H1 (cell line): ENCODE measurements around the gene BCL11A.

Source experiments
- CEBPB ChIP-seq: IDR thresholded peaks from 2 replicates; pipeline ENCODE4 v1.6.1; 2012; ENCODE audit warnings: low read depth, low read length
- EP300 ChIP-seq, 2 experiments: IDR thresholded peaks; 1 replicate in 1 of 2; 2 replicates in 1 of 2; pipeline ENCODE4 v1.6.1; 2011 to 2012; ENCODE audit warnings: low read depth in 2 of 2, low read length in 2 of 2, mild to moderate bottlenecking in 2 of 2, borderline replicate concordance in 1 of 2, inconsistent platforms in 1 of 2, moderate library complexity in 1 of 2
- EZH2 ChIP-seq: fragments of 200-600 bp; sonication (generic); IDR thresholded peaks from 2 replicates; pipeline ENCODE4 v1.7.1; 2012; ENCODE audit warnings: low read depth, mild to moderate bottlenecking, moderate library complexity, low read length, inconsistent platforms; ENCODE audit not compliant: severe bottlenecking
- MAFK ChIP-seq: IDR thresholded peaks from 2 replicates; pipeline ENCODE4 v1.6.1; 2012; ENCODE audit warnings: low read depth, mild to moderate bottlenecking, improper control_type of control experiment, low read length
- POLR2A ChIP-seq, 2 experiments: IDR thresholded peaks; 1 replicate in 1 of 2; 2 replicates in 1 of 2; pipeline ENCODE4 v1.6.1; 2011; ENCODE audit warnings: low read depth in 2 of 2, low read length in 2 of 2, mild to moderate bottlenecking in 2 of 2; ENCODE audit errors: control extremely low read depth in 1 of 2
- RBBP5 ChIP-seq: IDR thresholded peaks from 2 replicates; pipeline ENCODE4 v1.7.1; 2012; ENCODE audit warnings: low read depth, mild to moderate bottlenecking, inconsistent platforms, low read length, moderate library complexity, borderline replicate concordance
- SRF ChIP-seq: IDR thresholded peaks from 2 replicates; pipeline ENCODE4 v1.6.1; 2011; ENCODE audit warnings: mild to moderate bottlenecking, low read depth, low read length, moderate library complexity
- TAF1 ChIP-seq: IDR thresholded peaks from 2 replicates; pipeline ENCODE4 v1.6.1; 2011; ENCODE audit warnings: mild to moderate bottlenecking, low read depth, low read length
- TEAD4 ChIP-seq: IDR thresholded peaks from 2 replicates; pipeline ENCODE4 v1.6.1; 2012; ENCODE audit warnings: low read depth, low read length, inconsistent platforms, mixed read lengths
- ZNF274 ChIP-seq: IDR thresholded peaks from 2 replicates; pipeline ENCODE4 v1.7.0; 2012; ENCODE audit warnings: low read length, borderline replicate concordance; ENCODE audit errors: extremely low read depth
- TF ChIP-seq, protein P1 (sequence below): fragments of 300-600 bp; sonication (generic); IDR thresholded peaks from 2 replicates; pipeline ENCODE4 v1.7.1; 2012; ENCODE audit warnings: low read length, moderate library complexity, mild to moderate bottlenecking, inconsistent platforms; ENCODE audit not compliant: insufficient replicate concordance
- TF ChIP-seq, protein P2 (sequence below), 3 experiments: IDR thresholded peaks; 1 replicate in 2 of 3; 2 replicates in 1 of 3; pipeline versions ENCODE4 v1.5.1 to v1.6.1; 2011; ENCODE audit warnings: low read length in 3 of 3, mild to moderate bottlenecking in 3 of 3, inconsistent platforms in 2 of 3, low read depth in 1 of 3, moderate library complexity in 1 of 3; ENCODE audit not compliant: insufficient read depth in 1 of 3; ENCODE audit errors: control extremely low read depth in 1 of 3

DNA sequence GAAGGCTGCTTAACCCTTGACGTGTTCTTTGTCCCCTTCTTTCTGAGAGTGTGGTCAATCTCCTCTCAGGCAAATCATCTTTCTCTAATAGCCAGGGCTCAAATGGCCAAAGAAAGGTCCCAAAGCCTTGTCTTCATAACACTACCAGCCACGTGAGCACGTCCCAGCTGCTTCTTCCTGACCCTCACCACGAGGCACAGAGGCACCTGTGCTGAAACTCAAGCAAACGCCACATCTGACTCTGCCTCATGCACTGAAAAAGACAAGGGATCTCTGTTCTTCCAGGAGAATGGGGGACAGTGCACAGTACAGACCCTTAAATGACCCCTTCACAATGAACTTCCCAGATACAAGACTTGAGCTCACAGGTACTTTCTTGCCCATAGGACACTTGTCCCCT is 31.8 kb downstream of the BCL11A start:
- TF ChIP-seq MAFK = no peak
- TF ChIP-seq ZNF274 = no peak
- TF ChIP-seq, protein P1, sequence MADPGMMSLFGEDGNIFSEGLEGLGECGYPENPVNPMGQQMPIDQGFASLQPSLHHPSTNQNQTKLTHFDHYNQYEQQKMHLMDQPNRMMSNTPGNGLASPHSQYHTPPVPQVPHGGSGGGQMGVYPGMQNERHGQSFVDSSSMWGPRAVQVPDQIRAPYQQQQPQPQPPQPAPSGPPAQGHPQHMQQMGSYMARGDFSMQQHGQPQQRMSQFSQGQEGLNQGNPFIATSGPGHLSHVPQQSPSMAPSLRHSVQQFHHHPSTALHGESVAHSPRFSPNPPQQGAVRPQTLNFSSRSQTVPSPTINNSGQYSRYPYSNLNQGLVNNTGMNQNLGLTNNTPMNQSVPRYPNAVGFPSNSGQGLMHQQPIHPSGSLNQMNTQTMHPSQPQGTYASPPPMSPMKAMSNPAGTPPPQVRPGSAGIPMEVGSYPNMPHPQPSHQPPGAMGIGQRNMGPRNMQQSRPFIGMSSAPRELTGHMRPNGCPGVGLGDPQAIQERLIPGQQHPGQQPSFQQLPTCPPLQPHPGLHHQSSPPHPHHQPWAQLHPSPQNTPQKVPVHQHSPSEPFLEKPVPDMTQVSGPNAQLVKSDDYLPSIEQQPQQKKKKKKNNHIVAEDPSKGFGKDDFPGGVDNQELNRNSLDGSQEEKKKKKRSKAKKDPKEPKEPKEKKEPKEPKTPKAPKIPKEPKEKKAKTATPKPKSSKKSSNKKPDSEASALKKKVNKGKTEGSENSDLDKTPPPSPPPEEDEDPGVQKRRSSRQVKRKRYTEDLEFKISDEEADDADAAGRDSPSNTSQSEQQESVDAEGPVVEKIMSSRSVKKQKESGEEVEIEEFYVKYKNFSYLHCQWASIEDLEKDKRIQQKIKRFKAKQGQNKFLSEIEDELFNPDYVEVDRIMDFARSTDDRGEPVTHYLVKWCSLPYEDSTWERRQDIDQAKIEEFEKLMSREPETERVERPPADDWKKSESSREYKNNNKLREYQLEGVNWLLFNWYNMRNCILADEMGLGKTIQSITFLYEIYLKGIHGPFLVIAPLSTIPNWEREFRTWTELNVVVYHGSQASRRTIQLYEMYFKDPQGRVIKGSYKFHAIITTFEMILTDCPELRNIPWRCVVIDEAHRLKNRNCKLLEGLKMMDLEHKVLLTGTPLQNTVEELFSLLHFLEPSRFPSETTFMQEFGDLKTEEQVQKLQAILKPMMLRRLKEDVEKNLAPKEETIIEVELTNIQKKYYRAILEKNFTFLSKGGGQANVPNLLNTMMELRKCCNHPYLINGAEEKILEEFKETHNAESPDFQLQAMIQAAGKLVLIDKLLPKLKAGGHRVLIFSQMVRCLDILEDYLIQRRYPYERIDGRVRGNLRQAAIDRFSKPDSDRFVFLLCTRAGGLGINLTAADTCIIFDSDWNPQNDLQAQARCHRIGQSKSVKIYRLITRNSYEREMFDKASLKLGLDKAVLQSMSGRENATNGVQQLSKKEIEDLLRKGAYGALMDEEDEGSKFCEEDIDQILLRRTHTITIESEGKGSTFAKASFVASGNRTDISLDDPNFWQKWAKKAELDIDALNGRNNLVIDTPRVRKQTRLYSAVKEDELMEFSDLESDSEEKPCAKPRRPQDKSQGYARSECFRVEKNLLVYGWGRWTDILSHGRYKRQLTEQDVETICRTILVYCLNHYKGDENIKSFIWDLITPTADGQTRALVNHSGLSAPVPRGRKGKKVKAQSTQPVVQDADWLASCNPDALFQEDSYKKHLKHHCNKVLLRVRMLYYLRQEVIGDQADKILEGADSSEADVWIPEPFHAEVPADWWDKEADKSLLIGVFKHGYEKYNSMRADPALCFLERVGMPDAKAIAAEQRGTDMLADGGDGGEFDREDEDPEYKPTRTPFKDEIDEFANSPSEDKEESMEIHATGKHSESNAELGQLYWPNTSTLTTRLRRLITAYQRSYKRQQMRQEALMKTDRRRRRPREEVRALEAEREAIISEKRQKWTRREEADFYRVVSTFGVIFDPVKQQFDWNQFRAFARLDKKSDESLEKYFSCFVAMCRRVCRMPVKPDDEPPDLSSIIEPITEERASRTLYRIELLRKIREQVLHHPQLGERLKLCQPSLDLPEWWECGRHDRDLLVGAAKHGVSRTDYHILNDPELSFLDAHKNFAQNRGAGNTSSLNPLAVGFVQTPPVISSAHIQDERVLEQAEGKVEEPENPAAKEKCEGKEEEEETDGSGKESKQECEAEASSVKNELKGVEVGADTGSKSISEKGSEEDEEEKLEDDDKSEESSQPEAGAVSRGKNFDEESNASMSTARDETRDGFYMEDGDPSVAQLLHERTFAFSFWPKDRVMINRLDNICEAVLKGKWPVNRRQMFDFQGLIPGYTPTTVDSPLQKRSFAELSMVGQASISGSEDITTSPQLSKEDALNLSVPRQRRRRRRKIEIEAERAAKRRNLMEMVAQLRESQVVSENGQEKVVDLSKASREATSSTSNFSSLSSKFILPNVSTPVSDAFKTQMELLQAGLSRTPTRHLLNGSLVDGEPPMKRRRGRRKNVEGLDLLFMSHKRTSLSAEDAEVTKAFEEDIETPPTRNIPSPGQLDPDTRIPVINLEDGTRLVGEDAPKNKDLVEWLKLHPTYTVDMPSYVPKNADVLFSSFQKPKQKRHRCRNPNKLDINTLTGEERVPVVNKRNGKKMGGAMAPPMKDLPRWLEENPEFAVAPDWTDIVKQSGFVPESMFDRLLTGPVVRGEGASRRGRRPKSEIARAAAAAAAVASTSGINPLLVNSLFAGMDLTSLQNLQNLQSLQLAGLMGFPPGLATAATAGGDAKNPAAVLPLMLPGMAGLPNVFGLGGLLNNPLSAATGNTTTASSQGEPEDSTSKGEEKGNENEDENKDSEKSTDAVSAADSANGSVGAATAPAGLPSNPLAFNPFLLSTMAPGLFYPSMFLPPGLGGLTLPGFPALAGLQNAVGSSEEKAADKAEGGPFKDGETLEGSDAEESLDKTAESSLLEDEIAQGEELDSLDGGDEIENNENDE = no peak
- TF ChIP-seq, protein P2, sequence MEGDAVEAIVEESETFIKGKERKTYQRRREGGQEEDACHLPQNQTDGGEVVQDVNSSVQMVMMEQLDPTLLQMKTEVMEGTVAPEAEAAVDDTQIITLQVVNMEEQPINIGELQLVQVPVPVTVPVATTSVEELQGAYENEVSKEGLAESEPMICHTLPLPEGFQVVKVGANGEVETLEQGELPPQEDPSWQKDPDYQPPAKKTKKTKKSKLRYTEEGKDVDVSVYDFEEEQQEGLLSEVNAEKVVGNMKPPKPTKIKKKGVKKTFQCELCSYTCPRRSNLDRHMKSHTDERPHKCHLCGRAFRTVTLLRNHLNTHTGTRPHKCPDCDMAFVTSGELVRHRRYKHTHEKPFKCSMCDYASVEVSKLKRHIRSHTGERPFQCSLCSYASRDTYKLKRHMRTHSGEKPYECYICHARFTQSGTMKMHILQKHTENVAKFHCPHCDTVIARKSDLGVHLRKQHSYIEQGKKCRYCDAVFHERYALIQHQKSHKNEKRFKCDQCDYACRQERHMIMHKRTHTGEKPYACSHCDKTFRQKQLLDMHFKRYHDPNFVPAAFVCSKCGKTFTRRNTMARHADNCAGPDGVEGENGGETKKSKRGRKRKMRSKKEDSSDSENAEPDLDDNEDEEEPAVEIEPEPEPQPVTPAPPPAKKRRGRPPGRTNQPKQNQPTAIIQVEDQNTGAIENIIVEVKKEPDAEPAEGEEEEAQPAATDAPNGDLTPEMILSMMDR (IDR thresholded peaks at IDR 0.05; ENCODE audit: control extremely low read depth in 1 of 3, insufficient read depth in 1 of 3, low read depth in 1 of 3, low read length in 3 of 3) = no peak
- no peak for TF ChIP-seq TEAD4
- no peak for TF ChIP-seq POLR2A (IDR thresholded peaks at IDR 0.05; ENCODE audit: control extremely low read depth in 1 of 2, low read depth in 2 of 2, low read length in 2 of 2)
- TF ChIP-seq EZH2 = no peak
- TF ChIP-seq CEBPB = no peak
- no peak for TF ChIP-seq RBBP5
- no peak for TF ChIP-seq SRF
- TF ChIP-seq TAF1 = no peak
- TF ChIP-seq EP300 (IDR thresholded peaks at IDR 0.05; ENCODE audit: borderline replicate concordance in 1 of 2, low read depth in 2 of 2, low read length in 2 of 2) = no peak
